Spleen (tissue), 7 donors: ENCODE measurements around the gene CCL1.

ENCODE experiments used
- CTCF ChIP-seq, 11 experiments: fragments of 200-600 bp in 7 of 11; fragments of 450-650 bp in 4 of 11; sonication (generic) in 4 of 11; IDR thresholded peaks in 8 of 11; conservative IDR thresholded peaks in 3 of 11; 1 replicate in 7 of 11; 2 replicates in 4 of 11; pipeline versions ENCODE4 v1.4.0 to v1.8.0; 2016 to 2021; ENCODE audit warnings: antibody characterized with exemption in 11 of 11, inconsistent platforms in 4 of 11, mild to moderate bottlenecking in 1 of 11
- POLR2A ChIP-seq, 3 donors: fragments of 450-650 bp; IDR thresholded peaks; one replicate each; pipeline ENCODE4 v1.5.1; 2017; ENCODE audit warnings: antibody characterized with exemption in 3 of 3, mild to moderate bottlenecking in 1 of 3
- POLR2AphosphoS5 ChIP-seq, 3 donors: sonication (generic); formaldehyde crosslinking; IDR thresholded peaks; one replicate each; pipeline ENCODE4 v1.5.1; 2017; ENCODE audit warnings: antibody characterized with exemption in 3 of 3
- donor health status: DM: no; HTN: no; CAD: no; lungs with moderate emphysema.
- donor health status: DM: no; HTN: no; CAD: no.
- donor health status: DM: no; HTN: no; CAD: no.

- TF ChIP-seq POLR2A (IDR thresholded peaks at IDR 0.05), result no peak
- TF ChIP-seq CTCF (IDR thresholded peaks at IDR 0.05 in 8 of 11, conservative IDR thresholded peaks at IDR 0.05 in 3 of 11), result no peak
- TF ChIP-seq POLR2AphosphoS5 (IDR thresholded peaks at IDR 0.05), result no peak
Observed at GRCh38 chr17:34349751-34350150, 13.3 kb downstream of the CCL1 start.
